HG03342 (cell line): ENCODE measurements around the gene MYCBP2.
"Not testable (repeated sequence)": the region's sequence is repeated elsewhere in the genome, so short reads cannot be mapped to it uniquely, and the experiment has no call there.

Experiments
- ATAC-seq: cut with Tn5 transposase; IDR thresholded peaks from one replicate; pipeline ENCODE4 v1.9.1; 2021; ENCODE audit warnings: mild to moderate bottlenecking, moderate library complexity; ENCODE audit not compliant: unreplicated experiment

The MYCBP2 gene

DNA sequence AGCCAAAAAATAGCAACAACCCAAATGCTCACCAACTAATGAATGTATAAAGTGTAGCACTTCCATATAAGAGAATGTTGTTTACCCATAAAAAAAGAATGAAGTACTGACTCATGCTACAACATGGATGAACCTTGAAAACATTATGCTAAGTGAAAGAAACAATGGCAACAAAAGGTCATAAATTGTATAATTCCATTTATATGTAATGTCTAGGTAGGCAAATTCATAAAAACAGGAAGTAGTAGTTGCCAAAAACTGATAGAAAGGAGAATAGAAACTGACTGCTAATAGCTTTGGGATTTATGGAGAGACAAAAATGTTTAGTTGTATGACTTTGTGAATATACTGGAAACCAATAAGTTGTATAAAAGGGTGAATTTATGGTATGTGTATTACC lies 21.6 kb downstream of the MYCBP2 start:
- no peak for ATAC-seq

DNA sequence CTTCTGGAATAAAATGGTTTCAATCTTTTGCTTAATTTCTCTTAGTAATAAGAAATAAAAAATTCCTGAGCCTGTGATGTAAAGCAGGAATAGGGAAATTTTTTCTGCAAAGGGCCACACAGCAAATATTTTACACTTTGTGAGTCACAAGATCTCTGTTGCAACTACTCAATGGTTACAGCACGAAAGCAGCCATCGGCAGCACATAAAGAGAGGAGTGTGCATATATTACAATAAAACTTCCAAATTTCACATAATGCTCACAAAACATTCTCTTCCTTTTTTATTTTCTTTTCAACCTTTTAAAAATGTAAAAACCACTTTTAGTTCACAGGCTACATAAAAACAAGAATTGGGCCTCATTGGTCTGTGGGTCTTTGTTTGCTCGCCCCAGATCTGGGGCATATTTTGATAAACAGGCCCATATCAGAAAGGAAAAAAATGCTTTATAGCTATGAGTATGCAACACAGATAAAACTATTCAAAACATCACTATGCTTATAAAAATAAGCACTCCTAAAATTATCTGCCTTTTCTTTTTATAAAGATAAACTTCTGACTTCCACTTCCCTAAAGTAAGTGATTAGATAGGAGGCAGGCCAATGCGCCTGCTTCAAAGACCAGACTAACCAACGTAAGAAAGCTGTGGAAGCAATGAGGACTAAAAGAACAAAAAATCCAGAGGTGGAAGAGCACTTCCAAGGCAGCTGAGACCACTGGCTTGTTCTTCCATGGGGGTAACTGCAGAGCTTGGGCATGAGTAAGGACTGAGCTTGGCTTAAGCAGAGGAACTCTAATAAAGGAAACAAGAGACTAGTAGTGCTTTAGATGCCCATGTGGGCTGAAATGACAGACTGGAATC lies 26.5 kb downstream of the MYCBP2 start:
- no peak for ATAC-seq

DNA sequence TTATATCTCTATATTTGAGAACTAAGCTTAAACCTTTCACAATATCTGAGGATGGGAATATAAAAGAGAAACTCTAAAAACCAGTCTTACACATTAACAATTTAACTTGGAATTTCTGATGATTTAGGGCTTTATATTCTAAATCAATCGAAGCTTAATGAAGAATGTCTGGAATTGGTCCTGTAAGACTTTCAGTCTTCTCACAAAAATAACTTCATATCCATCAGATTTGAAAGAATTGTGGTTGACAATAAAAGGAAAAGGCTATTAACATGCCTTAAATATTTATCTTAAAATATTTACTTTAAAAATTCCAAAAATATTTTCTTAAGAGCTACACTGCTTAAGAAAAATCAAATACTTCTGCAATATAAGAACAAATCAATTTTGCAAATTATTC lies 27.3 kb downstream of the MYCBP2 start:
- ATAC-seq = no peak

DNA sequence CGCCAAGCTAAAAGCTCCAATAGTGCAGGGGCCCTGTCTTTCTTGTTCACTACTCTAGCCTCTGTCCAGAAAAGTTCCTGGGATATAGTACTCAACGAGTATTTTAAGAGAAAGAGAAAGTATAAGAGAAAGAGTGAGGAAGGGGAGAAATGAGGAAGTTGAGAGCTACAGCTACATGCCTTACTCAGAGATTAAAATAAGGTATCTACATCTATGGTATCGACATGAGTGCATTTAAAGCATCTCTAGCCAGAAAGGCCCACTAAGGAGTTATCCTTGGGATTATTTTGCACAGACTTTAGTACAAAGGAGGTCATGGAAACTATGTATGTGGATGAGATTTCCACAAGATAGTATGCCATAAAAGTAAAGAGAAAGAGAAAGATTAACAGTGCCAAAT lies 28.5 kb downstream of the MYCBP2 start:
- ATAC-seq = peak; percentile 83

DNA sequence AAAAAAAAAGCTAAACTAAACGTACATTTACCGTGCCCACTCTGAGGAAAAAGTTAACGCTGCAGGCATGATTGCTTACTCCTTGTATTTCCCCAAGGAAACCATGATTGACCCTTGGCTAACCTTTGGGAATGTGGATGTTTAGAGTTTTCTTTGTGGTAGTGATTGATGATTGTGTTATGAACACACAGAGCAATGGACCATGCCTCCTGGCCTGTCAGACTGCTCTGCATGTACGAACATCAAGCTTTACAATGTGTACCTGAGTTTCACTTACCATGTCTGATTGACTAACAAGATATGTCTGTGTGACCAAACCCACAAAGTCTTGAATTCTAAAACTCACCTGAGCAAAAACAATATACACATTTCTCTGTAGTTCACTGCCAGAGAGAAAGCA lies 35.1 kb downstream of the MYCBP2 start:
- no peak for ATAC-seq

DNA sequence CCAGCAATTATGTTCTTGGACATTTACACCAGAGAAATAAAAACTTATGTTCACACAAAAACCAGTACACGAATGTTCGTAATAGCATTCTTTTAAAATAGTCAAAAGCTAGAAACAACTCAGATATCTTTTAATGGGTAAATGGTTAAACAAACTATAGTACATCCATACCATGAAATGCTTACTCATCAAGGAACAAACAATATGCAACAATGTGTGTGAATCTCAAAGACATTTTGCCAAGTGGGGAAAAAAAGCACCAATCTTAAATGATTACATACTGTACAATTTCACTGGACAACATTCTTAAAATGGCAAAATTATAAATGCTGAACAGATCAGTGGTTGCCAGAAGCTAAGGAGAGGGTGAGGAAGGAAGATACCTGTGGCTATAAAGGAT lies 36.6 kb downstream of the MYCBP2 start:
- ATAC-seq = no peak

DNA sequence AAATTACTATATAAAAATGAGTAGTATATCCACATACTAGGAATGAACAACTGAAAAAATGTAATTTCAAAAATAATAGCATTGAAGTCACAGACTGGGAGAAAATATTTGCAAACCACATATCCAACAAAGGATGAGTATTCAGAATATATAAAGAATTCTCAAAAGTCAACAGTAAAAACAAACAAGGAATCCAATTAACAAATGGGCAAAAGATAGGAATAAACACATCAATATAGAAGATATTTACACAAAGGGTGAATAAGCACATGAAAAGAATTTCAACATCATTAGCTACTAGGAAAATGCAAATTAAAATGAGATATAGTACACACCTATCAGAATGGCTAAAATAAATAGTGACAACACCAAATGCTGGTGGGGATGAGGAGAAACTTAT lies 37.0 kb downstream of the MYCBP2 start:
- no peak for ATAC-seq

DNA sequence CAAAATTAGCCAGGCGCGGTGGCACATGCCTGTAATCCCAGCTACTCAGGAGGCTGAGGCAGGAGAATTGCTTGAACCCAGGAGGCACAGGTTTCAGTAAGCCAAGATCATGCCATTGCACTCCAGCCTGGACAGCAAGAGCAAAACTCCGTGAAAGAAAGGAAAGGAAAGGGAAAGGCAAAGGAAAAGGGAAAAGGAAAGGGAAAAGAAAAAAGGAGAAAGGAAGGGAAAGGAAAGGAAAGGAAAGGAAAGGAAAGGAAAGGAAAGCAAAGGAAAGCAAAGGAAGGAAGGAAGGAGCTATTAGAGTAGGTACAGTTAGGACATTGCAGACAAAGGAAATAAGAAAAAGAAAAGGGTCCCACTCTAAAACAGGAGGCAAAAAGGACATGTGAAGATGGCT lies 41.3 kb downstream of the MYCBP2 start:
- ATAC-seq = not testable (repeated sequence)

DNA sequence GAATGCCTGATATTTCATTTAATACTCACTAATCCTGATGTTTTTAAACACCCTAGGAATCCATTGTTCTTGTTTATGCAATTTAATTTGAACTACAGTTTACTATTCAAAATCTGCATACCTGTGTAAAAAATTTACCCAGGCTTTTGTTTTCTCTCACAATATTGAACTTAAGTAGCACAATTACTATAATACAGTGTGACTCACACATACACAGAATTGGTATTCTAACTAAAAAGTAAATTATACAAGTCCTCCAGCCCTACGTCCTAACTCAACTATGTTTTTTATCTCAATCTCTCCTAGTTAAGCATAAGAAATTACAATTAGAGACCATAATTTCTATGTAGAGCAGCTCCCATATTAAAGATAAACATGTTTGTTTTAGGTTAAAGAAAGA lies 41.8 kb downstream of the MYCBP2 start:
- no peak for ATAC-seq

DNA sequence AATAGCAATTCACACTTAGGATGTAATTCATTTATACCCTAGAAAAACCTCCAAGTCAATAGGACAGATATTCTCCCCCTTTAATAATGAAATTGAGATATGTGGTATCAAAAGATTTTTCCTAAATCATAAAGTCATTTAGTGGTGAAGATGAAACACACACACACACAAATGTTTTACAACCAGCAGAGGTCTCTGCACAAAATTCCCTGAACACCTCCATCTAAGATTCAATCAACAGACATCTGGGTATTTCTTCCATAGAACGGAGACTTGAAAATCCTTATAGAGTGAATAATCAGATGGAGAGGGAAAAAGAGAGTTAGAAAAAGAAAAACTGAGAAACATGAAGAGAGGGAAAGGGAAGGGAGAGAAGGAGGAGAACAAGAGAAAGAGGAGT lies 52.8 kb downstream of the MYCBP2 start:
- ATAC-seq = no peak

DNA sequence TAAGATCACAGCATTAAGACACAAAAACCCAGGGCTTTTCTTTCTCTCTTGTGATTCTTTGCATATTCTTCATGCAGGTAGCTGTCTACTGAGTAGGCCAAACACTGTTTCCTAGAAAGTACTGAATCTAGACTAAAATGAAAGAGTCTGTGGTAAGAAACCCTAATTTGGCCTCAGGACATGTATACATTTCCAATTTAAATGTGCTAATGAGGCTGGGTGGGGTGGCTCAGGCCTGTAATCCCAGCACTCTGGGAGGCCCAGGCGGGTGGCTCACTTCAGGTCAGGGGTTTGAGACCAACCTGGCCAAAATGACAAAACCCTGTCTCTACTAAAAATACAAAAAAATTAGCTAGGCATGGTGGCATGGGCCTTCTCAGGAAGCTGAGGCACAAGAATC lies 57.8 kb downstream of the MYCBP2 start:
- no peak for ATAC-seq

DNA sequence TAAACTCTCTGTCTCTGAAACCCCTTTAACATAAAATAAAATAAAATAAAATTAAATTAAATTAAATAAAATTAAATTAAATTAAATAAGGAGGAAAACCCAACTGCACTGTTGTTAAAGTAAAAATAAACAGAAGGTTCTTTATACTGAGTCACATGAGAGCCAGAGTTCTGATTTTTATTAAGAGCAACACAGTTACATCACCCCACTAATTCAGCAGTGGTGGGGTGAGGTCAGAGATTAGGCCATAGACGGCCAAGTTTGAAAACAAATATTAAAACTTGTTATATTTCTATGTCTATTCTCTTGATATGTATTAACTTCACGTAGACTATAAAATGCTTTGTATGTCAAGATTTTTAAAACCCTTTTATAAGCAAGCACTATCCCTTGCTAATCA lies 59.5 kb downstream of the MYCBP2 start:
- ATAC-seq = no peak

DNA sequence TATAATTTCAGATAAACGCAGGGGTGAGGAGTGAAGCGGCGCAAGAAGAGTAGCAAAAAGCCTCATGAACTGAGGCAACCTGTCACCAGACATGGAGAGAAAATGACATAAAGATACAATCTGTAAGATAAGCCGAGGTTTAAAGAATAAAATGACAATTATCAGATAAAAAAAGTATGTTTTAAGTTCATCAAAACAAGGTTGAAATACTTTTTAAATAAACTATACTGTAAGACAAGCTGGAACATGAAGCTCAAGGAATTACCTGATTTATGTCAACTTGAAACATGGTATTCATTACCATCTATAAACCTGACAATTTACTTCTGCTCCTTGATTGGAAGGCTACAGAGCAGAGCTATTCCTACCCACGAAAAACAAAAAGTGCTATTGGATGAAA lies 61.6 kb downstream of the MYCBP2 start:
- ATAC-seq = no peak

DNA sequence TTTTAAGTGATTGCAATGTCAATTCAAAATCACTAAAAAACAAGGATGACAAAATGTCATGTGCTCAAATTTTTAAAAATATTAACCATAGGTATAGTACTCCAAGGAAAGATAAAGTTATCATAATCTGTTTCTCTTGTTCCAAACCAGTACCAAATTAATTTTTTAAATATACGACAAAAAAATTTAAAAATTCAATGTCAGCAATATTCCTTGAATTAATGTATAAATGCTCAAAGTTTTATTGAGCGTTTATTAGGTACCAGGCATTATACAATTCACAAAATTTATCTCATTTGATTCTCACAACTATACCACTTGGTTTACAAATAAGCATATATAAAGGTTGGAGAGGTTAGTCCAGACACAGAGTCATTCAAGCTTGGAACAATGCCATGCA lies 64.7 kb downstream of the MYCBP2 start:
- no peak for ATAC-seq

DNA sequence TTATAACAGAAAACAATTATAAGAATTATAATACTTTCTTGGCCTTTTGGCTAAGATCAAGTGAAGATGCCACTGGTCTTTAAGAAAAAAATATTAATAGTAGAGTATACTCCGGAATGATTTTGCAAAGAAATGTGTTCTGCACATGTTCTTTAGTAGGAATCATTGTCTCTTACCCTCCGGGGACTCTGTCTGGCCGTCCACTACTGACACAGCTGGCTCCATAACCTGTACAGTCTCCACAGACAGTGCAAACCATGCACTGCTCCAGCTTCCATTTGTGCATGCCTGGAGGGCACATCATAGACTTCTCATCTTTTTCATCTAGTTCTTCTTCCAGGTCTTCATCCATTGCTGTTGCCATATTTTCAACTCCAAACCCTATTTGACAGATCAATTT lies 75.9 kb downstream of the MYCBP2 start:
- no peak for ATAC-seq

DNA sequence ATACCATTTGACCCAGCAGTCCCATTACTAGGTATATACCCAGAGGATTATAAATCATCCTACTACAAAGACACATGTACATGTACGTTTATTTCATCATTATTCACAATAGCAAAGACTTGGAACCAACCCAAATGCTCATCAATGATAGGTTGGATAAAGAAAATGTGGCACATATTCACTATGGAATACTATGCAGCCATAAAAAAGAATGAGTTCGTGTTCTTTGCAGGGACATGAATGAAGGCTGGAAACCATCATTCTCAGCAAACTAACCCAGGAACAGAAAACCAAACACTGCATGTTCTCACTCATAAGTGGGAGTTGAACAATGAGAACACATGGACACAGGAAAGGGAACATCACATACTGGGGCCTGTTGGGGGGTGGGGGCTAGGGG lies 81.7 kb downstream of the MYCBP2 start:
- not testable (repeated sequence) for ATAC-seq

DNA sequence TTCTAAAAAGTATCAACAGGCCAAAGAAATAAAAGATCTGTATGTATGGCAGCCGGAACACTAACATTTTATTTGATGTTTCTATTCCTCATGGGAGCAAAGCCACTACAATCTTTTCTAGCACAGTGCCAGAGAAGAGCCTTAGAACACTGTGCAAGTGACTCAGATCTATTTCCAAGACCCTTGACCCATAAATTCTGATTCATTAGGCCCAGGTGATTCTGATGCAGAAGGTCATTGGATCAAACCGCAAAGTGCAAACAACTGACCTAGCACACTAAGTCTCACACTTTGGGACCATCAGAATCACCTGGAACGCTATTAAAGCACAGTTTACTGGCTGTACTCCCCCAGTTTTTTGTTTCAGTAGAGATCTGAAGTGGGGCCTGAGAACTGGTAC lies 87.6 kb downstream of the MYCBP2 start:
- ATAC-seq = no peak

DNA sequence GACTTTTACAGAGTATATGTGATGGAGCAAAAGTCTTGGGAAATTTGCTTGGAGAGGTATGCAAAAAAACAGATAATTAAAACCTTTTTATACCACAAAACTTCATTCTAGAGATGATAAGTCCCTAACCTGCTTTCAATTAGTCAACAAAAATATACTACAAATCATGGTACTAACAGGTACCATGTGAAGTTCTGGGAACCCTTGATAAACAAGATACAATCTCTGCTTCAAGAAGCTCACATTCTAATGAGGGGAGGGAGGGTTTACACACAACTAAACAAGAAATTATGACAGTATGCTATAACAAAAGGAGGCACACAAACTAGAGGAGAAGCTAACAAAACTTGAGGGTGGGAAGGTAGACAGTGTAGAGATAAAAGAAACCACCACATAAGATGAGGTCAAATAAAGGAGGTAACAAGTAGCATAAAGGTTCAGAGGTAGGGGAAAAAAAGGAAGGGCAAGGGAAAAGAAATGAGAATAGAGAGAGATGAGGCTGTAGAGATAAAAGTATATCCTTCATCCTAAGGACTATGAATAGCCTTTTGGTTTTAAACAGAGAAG lies 91.4 kb downstream of the MYCBP2 start:
- no peak for ATAC-seq

DNA sequence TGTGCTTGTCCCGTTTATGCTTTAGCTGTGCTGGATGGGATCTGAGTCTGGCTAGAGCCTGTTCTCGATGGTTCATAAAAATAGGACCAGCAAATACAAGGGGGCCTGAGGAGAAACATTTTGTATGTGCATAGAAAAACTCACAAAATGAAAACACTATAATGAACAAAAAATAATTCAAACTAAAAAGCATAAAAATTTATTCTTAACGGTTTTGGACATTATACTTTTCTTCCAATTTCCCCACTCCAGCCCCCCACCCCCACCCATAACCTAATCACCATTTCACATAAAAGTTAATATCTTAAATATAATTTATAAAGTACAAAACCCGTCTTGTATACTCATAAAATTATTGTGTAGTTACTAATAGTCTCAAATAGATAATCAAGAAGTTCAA lies 93.7 kb downstream of the MYCBP2 start:
- no peak for ATAC-seq

DNA sequence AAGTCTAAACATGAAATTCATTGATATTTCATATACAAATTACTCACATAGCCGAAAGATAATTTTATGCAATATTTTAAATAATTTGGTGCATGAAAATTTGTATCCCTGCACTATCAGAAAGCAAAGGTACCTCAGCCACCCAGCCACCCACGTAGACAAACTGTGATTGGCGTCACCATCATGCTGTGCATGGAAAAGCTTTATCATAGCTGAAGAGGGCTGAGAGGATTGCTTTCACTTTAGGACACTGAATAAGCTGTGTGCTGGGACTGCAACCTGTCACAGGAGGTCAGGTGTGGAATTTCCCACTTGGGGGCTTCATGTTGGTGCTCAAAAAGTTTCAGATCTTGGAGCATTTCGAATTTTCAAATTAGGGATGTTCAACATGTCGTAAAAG lies 96.3 kb downstream of the MYCBP2 start:
- no peak for ATAC-seq

DNA sequence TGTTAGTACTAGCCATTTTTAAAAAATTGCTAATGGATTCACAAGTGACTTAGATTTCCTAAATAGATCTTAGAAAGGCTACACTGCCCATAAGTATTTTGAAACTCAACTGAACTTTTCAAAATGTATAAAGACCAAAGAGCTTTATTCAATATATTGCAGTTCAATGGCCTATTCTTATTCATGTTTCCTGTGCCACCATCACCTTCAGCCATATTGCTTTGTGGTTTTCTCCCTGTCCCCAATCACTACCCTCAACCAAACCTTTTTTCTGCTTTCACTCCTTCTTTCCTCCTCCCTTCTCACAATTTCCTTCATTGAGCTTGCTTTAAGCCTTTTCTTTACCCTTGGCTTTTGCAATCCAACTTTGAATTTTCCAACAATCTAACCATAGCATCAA lies 100.9 kb downstream of the MYCBP2 start:
- no peak for ATAC-seq

DNA sequence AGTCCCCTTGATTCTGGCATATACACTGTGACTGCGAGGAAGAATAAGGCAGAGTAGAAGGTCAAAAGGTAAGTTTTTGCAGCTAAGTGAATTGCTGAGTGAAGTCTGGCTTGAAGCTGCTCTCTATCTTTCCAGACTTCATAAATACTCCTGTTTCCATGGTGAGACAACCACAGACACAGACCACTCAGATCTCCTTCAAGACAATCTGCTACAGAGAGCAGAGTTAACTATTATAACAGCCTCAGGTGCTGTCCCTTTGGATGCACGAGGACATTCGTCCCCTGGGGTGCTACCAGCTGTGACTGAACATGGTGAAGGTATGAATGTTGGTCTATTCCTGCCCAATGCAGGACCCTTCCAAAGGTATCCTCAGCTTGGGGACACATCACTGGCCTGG lies 104.0 kb downstream of the MYCBP2 start:
- ATAC-seq = peak; percentile 41
